Liver (tissue), 9 donors: ENCODE data around the gene BST1. TPM values are rescaled to one million over a fixed set of nuclear protein-coding genes. Genes with fewer than 3 reads are reported as not detected.

Experiments
- DNase-seq: peaks from one replicate; pipeline ENCODE4 v3.0.0-alpha.2; 2017; ENCODE audit warnings: low spot score
- H3K27ac ChIP-seq, 2 donors: one replicate each; pipeline ENCODE4 v1.7.0; 2013; ENCODE audit warnings: inconsistent platforms in 2 of 2, low read length in 2 of 2, control low read depth in 1 of 2, low read depth in 1 of 2, mild to moderate bottlenecking in 1 of 2
- H3K27me3 ChIP-seq, 4 donors: one replicate each; pipeline versions ENCODE4 v1.6.1 to v1.7.0; 2013; ENCODE audit warnings: low read length in 3 of 4, inconsistent platforms in 1 of 4, mild to moderate bottlenecking in 1 of 4, moderate library complexity in 1 of 4; ENCODE audit not compliant: control insufficient read depth in 4 of 4, insufficient read depth in 4 of 4
- H3K36me3 ChIP-seq, 4 donors: one replicate each; pipeline versions ENCODE4 v1.6.1 to v1.7.0; 2013; ENCODE audit warnings: low read length in 3 of 4, mild to moderate bottlenecking in 3 of 4, low read depth in 1 of 4, moderate library complexity in 1 of 4; ENCODE audit not compliant: control insufficient read depth in 4 of 4, insufficient read depth in 3 of 4
- H3K4me1 ChIP-seq, 4 donors: one replicate each; pipeline versions ENCODE4 v1.6.1 to v1.7.0; 2013; ENCODE audit warnings: low read length in 3 of 4, mild to moderate bottlenecking in 3 of 4, moderate library complexity in 1 of 4; ENCODE audit not compliant: control insufficient read depth in 4 of 4, insufficient read depth in 4 of 4
- H3K4me3 ChIP-seq, 3 donors: one replicate each; pipeline versions ENCODE4 v1.6.1 to v1.7.0; 2013; ENCODE audit warnings: low read length in 3 of 3, control low read depth in 1 of 3, low read depth in 1 of 3, mild to moderate bottlenecking in 1 of 3
- H3K9ac ChIP-seq, 2 donors: one replicate each; pipeline ENCODE4 v1.7.0; 2013; ENCODE audit warnings: low read length in 2 of 2, mild to moderate bottlenecking in 2 of 2, moderate library complexity in 2 of 2, control low read depth in 1 of 2, low read depth in 1 of 2
- H3K9me3 ChIP-seq, 4 donors: one replicate each; pipeline versions ENCODE4 v1.6.1 to v1.7.0; 2013; ENCODE audit warnings: low read length in 3 of 4; ENCODE audit not compliant: control insufficient read depth in 4 of 4
- EGR1 ChIP-seq, 2 donors: IDR thresholded peaks; 2 replicates each; pipeline ENCODE4 v1.6.1; 2016 to 2018; ENCODE audit warnings: antibody characterized with exemption in 2 of 2, low read depth in 2 of 2
- FOXA1 ChIP-seq: IDR thresholded peaks from 2 replicates; pipeline ENCODE4 v1.6.1; 2016; ENCODE audit warnings: antibody characterized with exemption
- FOXA2 ChIP-seq: IDR thresholded peaks from 2 replicates; pipeline ENCODE4 v1.6.1; 2016; ENCODE audit warnings: antibody characterized with exemption
- GABPA ChIP-seq, 2 donors: IDR thresholded peaks in 1 of 2; conservative IDR thresholded peaks in 1 of 2; 2 replicates each; pipeline ENCODE4 v1.6.1; 2016; ENCODE audit warnings: antibody characterized with exemption in 2 of 2, mild to moderate bottlenecking in 1 of 2, moderate library complexity in 1 of 2
- HNF4A ChIP-seq, 2 donors: conservative IDR thresholded peaks; 2 replicates each; pipeline ENCODE4 v1.6.1; 2016; ENCODE audit warnings: antibody characterized with exemption in 2 of 2, mild to moderate bottlenecking in 2 of 2
- NR2F2 ChIP-seq: IDR thresholded peaks from 2 replicates; pipeline ENCODE4 v1.6.1; 2016; ENCODE audit warnings: antibody characterized with exemption
- RAD21 ChIP-seq, 2 donors: IDR thresholded peaks; 2 replicates each; pipeline ENCODE4 v1.6.1; 2016; ENCODE audit warnings: antibody characterized with exemption in 2 of 2, mild to moderate bottlenecking in 2 of 2
- RXRA ChIP-seq, 2 donors: IDR thresholded peaks; 2 replicates each; pipeline ENCODE4 v1.6.1; 2017 to 2018; ENCODE audit warnings: antibody characterized with exemption in 2 of 2, mild to moderate bottlenecking in 1 of 2
- SP1 ChIP-seq: IDR thresholded peaks from 2 replicates; pipeline ENCODE4 v1.6.1; 2018; ENCODE audit warnings: antibody characterized with exemption, mild to moderate bottlenecking
- YY1 ChIP-seq: IDR thresholded peaks from 2 replicates; pipeline ENCODE4 v1.6.1; 2016; ENCODE audit warnings: antibody characterized with exemption, mild to moderate bottlenecking
- WGBS: extraction: QIAGEN DNeasy Blood & Tissue Kit; methylation state at CpG from one replicate; pipeline ENCODE4 v1.1.7; 2013; 5-methylcytosine and 5-hydroxymethylcytosine counted together
- polyA plus RNA-seq, 2 donors: library from polyadenylated mRNA; stranded (reverse) in 1 of 2; unstranded in 1 of 2; fragments of 200-250 nt in 1 of 2; fragments of >200 nt in 1 of 2; fragmentation: Nextera tagmentation in 1 of 2; extraction: Ambion mirVana in 1 of 2; gene quantifications; one replicate each; pipeline versions ENCODE4 v1.2.1 to v1.2.3, GENCODE V29; 2013 to 2015
- total RNA-seq, 2 donors: library from RNA; depleted of rRNA; stranded (reverse); fragments of >200 nt; gene quantifications; one replicate each; pipeline ENCODE4 v1.2.3, GENCODE V29; 2014
- TF ChIP-seq, protein P1 (sequence below): IDR thresholded peaks from 2 replicates; pipeline ENCODE4 v1.6.1; 2016; ENCODE audit warnings: antibody characterized with exemption
- TF ChIP-seq, protein P2 (sequence below): IDR thresholded peaks from 2 replicates; pipeline ENCODE4 v1.6.1; 2016; ENCODE audit warnings: antibody characterized with exemption, mild to moderate bottlenecking
- TF ChIP-seq, protein P3 (sequence below): fragments of 150-350 bp; IDR thresholded peaks from 2 replicates; pipeline ENCODE4 v1.5.1; 2017; ENCODE audit warnings: improper control_type of control experiment, low read depth, low read length; ENCODE audit not compliant: missing input control
- TF ChIP-seq, protein P4 (sequence below): IDR thresholded peaks from 2 replicates; pipeline ENCODE4 v1.6.1; 2016; ENCODE audit warnings: antibody characterized with exemption
- TF ChIP-seq, protein P5 (sequence below): IDR thresholded peaks from 2 replicates; pipeline ENCODE4 v1.6.1; 2016; ENCODE audit warnings: antibody characterized with exemption
- donor health status: healthy.
- donor health status: healthy.
- donor health status: healthy.
- donor health status: healthy.
- donor health status: healthy.

The BST1 gene
- total and polyA plus RNA-seq, 4 donors, result 3.7 to 13.2 (median 9.9) TPM

DNA sequence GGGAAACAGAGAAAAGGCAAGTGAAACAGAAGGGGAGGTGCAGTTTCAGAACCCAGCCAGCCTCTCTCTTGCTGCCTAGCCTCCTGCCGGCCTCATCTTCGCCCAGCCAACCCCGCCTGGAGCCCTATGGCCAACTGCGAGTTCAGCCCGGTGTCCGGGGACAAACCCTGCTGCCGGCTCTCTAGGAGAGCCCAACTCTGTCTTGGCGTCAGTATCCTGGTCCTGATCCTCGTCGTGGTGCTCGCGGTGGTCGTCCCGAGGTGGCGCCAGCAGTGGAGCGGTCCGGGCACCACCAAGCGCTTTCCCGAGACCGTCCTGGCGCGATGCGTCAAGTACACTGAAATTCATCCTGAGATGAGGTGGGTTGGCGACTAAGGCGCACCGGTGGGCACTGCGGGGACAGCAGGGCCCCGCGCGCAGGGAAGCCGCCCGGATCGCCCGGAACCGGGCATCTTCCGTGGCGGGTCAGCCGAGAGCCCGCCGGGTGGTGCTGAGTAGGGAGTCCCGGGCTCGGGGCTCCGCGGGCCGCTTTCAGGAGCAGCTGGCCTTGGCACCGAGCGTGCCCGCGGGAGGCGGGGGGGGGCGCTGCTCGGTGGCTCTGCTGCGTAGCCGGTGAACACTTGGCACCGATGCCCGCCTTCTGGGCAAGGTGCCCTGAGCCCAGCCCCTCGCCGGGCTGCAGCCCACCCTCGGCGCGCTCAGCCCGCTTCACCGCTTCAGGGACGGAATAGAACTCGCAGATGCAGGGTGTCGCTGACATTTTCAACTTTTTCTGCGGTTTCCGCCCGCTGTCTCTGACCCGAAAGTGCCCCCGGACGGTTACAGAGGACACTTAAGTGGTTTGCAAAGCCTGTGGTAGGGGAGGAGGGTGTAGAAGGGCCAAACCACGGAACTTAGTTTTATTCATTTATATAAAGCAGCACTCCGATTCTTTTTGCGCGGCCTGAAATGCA lies 75.7 kb downstream of the BST1 start, which contains the start of gene CD38:
TSS of gene CD38 (plus strand) at position 40 of the 953 bp plus-strand sequence. CDS start at position 127, 87 bp downstream.
- peak; percentile 40 for DNase-seq
- H3K36me3 ChIP-seq, result no peaks in the 10 kb centered on the region
- peak within 1 kb of the TSS; percentile 79 to 88 (median 83) for H3K4me3 ChIP-seq
- H3K9me3 ChIP-seq, result no peaks in the 10 kb centered on the region
- no peaks in the 10 kb centered on the region for H3K27me3 ChIP-seq
- peak within 1 kb of the TSS; percentile 19 to 79 for H3K27ac ChIP-seq
- peaks cover 0 to 17% (median 5%) of the 10 kb centered on the region in 4 donors for H3K4me1 ChIP-seq
- no peak for TF ChIP-seq HNF4A (conservative IDR thresholded peaks at IDR 0.05)
- no peak for TF ChIP-seq YY1
- TF ChIP-seq, protein P1, sequence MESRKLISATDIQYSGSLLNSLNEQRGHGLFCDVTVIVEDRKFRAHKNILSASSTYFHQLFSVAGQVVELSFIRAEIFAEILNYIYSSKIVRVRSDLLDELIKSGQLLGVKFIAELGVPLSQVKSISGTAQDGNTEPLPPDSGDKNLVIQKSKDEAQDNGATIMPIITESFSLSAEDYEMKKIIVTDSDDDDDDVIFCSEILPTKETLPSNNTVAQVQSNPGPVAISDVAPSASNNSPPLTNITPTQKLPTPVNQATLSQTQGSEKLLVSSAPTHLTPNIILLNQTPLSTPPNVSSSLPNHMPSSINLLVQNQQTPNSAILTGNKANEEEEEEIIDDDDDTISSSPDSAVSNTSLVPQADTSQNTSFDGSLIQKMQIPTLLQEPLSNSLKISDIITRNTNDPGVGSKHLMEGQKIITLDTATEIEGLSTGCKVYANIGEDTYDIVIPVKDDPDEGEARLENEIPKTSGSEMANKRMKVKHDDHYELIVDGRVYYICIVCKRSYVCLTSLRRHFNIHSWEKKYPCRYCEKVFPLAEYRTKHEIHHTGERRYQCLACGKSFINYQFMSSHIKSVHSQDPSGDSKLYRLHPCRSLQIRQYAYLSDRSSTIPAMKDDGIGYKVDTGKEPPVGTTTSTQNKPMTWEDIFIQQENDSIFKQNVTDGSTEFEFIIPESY, result no peak
- no peak for TF ChIP-seq SP1
- TF ChIP-seq, protein P2, sequence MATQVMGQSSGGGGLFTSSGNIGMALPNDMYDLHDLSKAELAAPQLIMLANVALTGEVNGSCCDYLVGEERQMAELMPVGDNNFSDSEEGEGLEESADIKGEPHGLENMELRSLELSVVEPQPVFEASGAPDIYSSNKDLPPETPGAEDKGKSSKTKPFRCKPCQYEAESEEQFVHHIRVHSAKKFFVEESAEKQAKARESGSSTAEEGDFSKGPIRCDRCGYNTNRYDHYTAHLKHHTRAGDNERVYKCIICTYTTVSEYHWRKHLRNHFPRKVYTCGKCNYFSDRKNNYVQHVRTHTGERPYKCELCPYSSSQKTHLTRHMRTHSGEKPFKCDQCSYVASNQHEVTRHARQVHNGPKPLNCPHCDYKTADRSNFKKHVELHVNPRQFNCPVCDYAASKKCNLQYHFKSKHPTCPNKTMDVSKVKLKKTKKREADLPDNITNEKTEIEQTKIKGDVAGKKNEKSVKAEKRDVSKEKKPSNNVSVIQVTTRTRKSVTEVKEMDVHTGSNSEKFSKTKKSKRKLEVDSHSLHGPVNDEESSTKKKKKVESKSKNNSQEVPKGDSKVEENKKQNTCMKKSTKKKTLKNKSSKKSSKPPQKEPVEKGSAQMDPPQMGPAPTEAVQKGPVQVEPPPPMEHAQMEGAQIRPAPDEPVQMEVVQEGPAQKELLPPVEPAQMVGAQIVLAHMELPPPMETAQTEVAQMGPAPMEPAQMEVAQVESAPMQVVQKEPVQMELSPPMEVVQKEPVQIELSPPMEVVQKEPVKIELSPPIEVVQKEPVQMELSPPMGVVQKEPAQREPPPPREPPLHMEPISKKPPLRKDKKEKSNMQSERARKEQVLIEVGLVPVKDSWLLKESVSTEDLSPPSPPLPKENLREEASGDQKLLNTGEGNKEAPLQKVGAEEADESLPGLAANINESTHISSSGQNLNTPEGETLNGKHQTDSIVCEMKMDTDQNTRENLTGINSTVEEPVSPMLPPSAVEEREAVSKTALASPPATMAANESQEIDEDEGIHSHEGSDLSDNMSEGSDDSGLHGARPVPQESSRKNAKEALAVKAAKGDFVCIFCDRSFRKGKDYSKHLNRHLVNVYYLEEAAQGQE, result no peak
- TF ChIP-seq FOXA1, result no peak
- no peak for TF ChIP-seq NR2F2
- no peak for TF ChIP-seq GABPA (IDR thresholded peaks at IDR 0.05 in 1 of 2, conservative IDR thresholded peaks at IDR 0.05 in 1 of 2)
- TF ChIP-seq, protein P3, sequence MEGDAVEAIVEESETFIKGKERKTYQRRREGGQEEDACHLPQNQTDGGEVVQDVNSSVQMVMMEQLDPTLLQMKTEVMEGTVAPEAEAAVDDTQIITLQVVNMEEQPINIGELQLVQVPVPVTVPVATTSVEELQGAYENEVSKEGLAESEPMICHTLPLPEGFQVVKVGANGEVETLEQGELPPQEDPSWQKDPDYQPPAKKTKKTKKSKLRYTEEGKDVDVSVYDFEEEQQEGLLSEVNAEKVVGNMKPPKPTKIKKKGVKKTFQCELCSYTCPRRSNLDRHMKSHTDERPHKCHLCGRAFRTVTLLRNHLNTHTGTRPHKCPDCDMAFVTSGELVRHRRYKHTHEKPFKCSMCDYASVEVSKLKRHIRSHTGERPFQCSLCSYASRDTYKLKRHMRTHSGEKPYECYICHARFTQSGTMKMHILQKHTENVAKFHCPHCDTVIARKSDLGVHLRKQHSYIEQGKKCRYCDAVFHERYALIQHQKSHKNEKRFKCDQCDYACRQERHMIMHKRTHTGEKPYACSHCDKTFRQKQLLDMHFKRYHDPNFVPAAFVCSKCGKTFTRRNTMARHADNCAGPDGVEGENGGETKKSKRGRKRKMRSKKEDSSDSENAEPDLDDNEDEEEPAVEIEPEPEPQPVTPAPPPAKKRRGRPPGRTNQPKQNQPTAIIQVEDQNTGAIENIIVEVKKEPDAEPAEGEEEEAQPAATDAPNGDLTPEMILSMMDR, result no peak
- TF ChIP-seq RXRA (IDR thresholded peaks at IDR 0.05), result no peak
- TF ChIP-seq RAD21 (IDR thresholded peaks at IDR 0.05), result no peak
- no peak for TF ChIP-seq EGR1 (IDR thresholded peaks at IDR 0.05; ENCODE audit: low read depth in 2 of 2)
- TF ChIP-seq, protein P4, sequence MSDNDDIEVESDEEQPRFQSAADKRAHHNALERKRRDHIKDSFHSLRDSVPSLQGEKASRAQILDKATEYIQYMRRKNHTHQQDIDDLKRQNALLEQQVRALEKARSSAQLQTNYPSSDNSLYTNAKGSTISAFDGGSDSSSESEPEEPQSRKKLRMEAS, result no peak
- no peak for TF ChIP-seq FOXA2
- TF ChIP-seq, protein P5, sequence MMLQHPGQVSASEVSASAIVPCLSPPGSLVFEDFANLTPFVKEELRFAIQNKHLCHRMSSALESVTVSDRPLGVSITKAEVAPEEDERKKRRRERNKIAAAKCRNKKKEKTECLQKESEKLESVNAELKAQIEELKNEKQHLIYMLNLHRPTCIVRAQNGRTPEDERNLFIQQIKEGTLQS, result no peak
- H3K9ac ChIP-seq, result peak within 1 kb of the TSS; percentile 62 to 78
- WGBS, result 3% methylated on average over 76 of the region's 76 CpGs
